ENCODE data around the gene PITPNB.

DNA sequence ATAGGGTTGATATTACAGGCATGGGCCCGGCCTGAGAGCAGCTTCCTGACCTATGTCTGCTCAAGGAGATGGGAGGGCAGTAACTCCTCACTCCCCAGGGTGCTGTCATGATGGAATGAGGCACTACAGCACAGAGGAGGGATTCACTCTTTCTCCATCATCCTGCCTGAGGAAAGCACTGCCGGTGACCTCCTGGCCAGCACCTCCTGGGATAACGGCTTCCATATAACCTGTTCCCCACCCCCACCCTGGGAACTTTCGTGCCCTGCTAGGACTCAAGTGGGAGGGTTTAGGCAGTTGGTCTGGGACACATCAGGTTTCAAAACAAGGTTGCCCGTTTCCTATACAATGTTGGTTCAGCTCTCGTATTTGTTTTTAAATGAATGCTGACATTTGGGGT lies 74.8 kb downstream of the PITPNB start:
- no peak for TF ChIP-seq CTCF (optimal IDR thresholded peaks at IDR 0.05 in 1 of 3, IDR thresholded peaks at IDR 0.05 in 1 of 3, conservative IDR thresholded peaks at IDR 0.05 in 1 of 3; ENCODE audit: extremely low read depth in 1 of 3, insufficient read depth in 2 of 3, low read length in 3 of 3)
- TF ChIP-seq EZH2 (IDR thresholded peaks at IDR 0.05; ENCODE audit: low read length) = no peak

All from keratinocyte (primary cell).